T-helper 2 cell treated with Interferon-gamma antibody and Interleukin-4, amounts not matched to agents 5 μg/mL and 100 μg/mL, for 36 hours (primary cell): ENCODE measurements around the gene PARD3.

Experiments
- DNase-seq: peaks from one replicate; pipeline ENCODE4 v3.0.0; 2021; ENCODE audit warnings: low spot score
- H3K27ac Mint-ChIP-seq: one replicate; pipeline ENCODE4 v1.8.0; 2021; ENCODE audit warnings: mild to moderate bottlenecking, mixed read lengths
- H3K27me3 Mint-ChIP-seq: one replicate; pipeline ENCODE4 v1.8.0; 2021; ENCODE audit warnings: low read depth, mixed read lengths
- H3K36me3 Mint-ChIP-seq: one replicate; pipeline ENCODE4 v1.8.0; 2021; ENCODE audit warnings: low read depth, mixed read lengths
- H3K4me1 Mint-ChIP-seq: one replicate; pipeline ENCODE4 v1.8.0; 2021; ENCODE audit warnings: low read depth, mixed read lengths
- H3K4me3 Mint-ChIP-seq: one replicate; pipeline ENCODE4 v1.8.0; 2022; ENCODE audit warnings: mild to moderate bottlenecking, moderate library complexity, mixed read lengths
- H3K9me3 Mint-ChIP-seq: one replicate; pipeline ENCODE4 v1.8.0; 2021; ENCODE audit warnings: mixed read lengths

The PARD3 gene

DNA sequence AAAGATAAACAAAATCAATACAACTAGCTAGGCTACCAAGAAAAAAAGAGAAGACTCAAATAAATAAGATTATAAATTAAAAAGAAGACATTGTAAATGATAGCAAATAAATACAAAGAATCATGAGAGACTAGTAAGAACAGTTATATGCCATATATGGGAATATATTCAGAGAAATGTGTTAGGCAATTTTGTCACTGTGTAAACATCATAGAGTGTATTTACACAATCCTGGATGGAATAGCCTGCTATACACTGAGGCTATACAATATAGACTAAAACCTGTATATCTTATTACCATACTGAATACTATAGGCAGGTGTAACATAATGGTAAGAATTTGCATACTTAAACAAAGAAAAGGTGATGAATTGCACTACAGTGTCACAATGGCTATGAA lies 717.4 kb downstream of the PARD3 start:
- H3K27me3 Mint-ChIP-seq: no peaks in the 10 kb centered on the region
- no peaks in the 10 kb centered on the region for H3K4me1 Mint-ChIP-seq
- no peak overlapping the region for H3K4me3 Mint-ChIP-seq
- peaks cover 8% of the 10 kb centered on the region for H3K9me3 Mint-ChIP-seq
- H3K36me3 Mint-ChIP-seq: no peaks in the 10 kb centered on the region
- no peak for DNase-seq
- no peak overlapping the region for H3K27ac Mint-ChIP-seq

DNA sequence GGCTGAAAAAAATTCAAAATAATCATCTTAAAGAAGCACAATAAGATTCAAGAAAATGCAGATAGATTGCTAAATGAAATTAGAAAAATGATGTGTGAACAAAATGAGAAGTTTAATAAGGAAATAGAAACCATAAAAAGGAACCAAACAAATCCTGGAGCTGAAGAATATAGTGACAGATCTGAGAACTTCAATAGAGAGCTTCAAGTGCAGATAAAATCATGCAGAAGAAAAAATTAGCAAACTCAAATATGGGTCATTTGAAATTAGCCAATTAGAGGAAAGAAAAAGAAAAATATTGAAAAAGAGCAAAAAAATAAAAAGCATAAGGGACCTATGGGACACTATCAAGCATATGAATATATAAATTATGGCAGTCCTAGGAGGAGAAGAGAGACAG lies 720.1 kb downstream of the PARD3 start:
- no peak for DNase-seq
- Mint-ChIP-seq H3K4me3 (no peak overlapping the region), H3K27ac (no peak overlapping the region), H3K36me3 (no peaks in the 10 kb centered on the region), H3K9me3 (peaks cover 8% of the 10 kb centered on the region), H3K4me1 (no peaks in the 10 kb centered on the region), H3K27me3 (no peaks in the 10 kb centered on the region)

DNA sequence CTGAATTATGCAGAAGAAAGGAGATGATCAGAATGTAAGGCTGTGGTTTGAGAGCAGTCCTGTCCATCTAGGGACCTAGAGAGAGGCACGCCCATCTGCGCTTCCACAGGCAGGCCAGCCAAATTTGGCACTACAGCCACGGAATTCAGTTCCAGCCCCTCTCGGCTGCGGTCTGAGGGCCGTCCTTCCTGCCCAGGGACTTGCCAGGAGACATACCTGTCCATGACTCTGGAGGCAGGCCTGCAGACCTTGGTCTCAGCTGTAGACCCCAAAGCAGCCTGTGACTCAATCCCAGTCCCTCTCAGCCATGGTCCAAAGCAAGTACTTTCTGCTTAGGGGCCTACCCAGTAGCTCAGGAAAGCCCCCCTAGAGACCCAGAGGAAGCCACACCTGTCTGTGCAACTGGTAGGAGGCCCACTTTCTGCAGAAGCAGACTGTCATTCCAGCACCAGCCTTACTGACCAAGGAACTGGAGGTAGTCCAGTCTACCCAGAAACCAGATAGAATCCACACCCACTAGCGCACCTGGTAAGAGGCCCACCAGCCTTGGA lies 720.9 kb downstream of the PARD3 start:
- Mint-ChIP-seq H3K9me3 (peaks cover 8% of the 10 kb centered on the region), H3K4me1 (no peaks in the 10 kb centered on the region), H3K4me3 (no peak overlapping the region), H3K27me3 (no peaks in the 10 kb centered on the region), H3K36me3 (no peaks in the 10 kb centered on the region), H3K27ac (no peak overlapping the region)
- DNase-seq: no peak

DNA sequence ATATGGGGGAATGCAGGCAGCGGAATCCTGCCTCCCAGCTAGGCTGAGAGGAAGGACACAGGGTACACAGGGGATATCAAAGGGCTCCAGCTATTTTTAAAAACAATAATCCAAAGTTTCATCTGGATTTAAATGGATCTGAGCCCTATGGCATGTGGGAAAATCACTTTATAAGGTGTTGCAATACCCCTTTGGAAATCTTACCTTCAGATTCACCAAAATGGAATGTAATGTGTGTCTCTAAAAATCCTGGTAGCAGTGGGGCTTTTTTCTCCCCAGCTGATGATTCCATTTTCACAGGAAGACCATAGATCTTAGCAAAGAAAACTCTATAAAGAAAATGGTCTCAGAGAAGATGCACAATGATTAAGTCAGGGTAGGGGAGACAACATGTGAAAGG lies 722.2 kb downstream of the PARD3 start:
- DNase-seq: no peak
- peaks cover 8% of the 10 kb centered on the region for H3K9me3 Mint-ChIP-seq
- no peak overlapping the region for H3K4me3 Mint-ChIP-seq
- no peaks in the 10 kb centered on the region for H3K4me1 Mint-ChIP-seq
- no peak overlapping the region for H3K27ac Mint-ChIP-seq
- no peaks in the 10 kb centered on the region for H3K36me3 Mint-ChIP-seq
- H3K27me3 Mint-ChIP-seq: no peaks in the 10 kb centered on the region

DNA sequence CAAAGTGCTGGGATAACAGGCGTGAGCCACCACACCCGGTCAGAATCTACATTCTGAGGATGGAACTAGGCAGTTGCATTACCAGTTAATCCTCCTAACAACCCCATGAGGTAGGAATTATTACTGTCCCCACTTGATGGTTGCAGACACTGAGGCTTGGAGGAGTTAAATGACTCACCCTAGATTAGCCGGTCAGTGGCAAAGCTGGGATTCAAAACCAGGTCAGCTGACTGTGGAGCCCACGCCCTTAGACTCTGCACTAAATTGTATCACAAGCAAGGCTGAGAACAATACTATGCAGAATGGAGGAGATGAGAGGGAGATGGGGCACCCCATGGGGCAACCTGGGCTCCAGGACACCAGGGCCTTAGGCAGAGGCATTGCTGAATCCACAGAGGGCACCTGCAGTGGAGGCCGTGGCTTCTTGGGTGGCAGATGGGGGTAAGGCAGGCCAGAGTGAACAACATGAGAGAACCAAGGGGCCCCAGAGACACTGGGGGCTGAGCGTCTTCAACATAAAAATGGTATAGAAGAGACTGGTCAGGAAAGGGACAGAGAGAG lies 723.4 kb downstream of the PARD3 start:
- DNase-seq: no peak
- H3K4me3 Mint-ChIP-seq: no peak overlapping the region
- H3K27me3 Mint-ChIP-seq: no peaks in the 10 kb centered on the region
- no peak overlapping the region for H3K27ac Mint-ChIP-seq
- H3K9me3 Mint-ChIP-seq: peaks cover 8% of the 10 kb centered on the region
- H3K4me1 Mint-ChIP-seq: no peaks in the 10 kb centered on the region
- H3K36me3 Mint-ChIP-seq: no peaks in the 10 kb centered on the region

DNA sequence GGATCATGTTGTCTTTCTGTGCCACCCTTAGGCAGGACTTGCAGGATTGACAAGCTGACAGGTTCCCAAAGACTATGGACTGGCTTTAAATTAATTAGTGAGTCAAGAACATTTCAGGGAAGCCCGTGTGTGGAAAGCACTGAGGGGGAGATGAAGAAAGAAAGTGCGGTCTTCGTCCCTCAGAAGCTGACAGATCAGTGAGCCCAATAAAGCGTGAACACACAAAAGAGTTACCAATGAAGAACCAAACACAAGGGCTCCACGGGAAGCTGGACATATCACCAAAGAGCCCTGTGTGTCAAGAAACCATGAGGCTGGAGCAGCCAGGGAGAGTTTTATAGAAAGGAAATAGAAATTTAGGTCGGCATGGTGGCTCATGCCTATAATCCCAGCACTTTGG lies 725.8 kb downstream of the PARD3 start:
- no peaks in the 10 kb centered on the region for H3K27me3 Mint-ChIP-seq
- no peak overlapping the region for H3K4me3 Mint-ChIP-seq
- H3K27ac Mint-ChIP-seq: no peak overlapping the region
- no peak for DNase-seq
- no peaks in the 10 kb centered on the region for H3K36me3 Mint-ChIP-seq
- no peaks in the 10 kb centered on the region for H3K4me1 Mint-ChIP-seq
- no peaks in the 10 kb centered on the region for H3K9me3 Mint-ChIP-seq

GRCh38 chr10:34088208-34088794 lies 726.8 kb downstream of the PARD3 start:
- H3K27ac Mint-ChIP-seq: no peak overlapping the region
- no peaks in the 10 kb centered on the region for H3K4me1 Mint-ChIP-seq
- no peaks in the 10 kb centered on the region for H3K36me3 Mint-ChIP-seq
- no peak overlapping the region for H3K4me3 Mint-ChIP-seq
- DNase-seq: no peak
- peaks cover 4% of the 10 kb centered on the region for H3K9me3 Mint-ChIP-seq
- no peaks in the 10 kb centered on the region for H3K27me3 Mint-ChIP-seq

DNA sequence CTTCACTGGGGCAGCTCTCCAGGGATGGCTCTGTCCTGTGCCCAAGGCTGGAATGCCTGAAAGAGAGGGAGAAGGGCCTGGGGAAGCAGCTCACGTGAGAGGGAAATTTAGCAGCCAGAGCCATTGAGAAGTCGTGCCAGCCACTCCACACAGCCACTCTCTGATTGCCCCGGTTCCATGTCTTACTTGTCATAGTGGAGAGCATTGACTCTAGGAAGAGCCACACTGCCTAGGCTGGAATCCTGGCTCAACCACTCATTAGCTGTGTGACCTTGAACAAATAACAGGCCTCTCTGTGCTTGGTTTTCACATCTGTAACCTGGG lies 728.0 kb downstream of the PARD3 start:
- Mint-ChIP-seq H3K4me3 (no peak overlapping the region), H3K4me1 (no peaks in the 10 kb centered on the region)

GRCh38 chr10:34083567-34083966 lies 731.5 kb downstream of the PARD3 start:
- no peak overlapping the region for H3K4me3 Mint-ChIP-seq
- no peak overlapping the region for H3K27ac Mint-ChIP-seq
- no peaks in the 10 kb centered on the region for H3K27me3 Mint-ChIP-seq
- peaks cover 4% of the 10 kb centered on the region for H3K9me3 Mint-ChIP-seq
- no peak for DNase-seq
- no peaks in the 10 kb centered on the region for H3K4me1 Mint-ChIP-seq
- no peaks in the 10 kb centered on the region for H3K36me3 Mint-ChIP-seq

More for the DNA sequence above, 728.0 kb downstream of the PARD3 start:
- no peak for DNase-seq
- Mint-ChIP-seq H3K27me3 (no peaks in the 10 kb centered on the region), H3K36me3 (no peaks in the 10 kb centered on the region), H3K27ac (no peak overlapping the region), H3K9me3 (peaks cover 4% of the 10 kb centered on the region)

GRCh38 chr10:34081948-34082347 lies 733.1 kb downstream of the PARD3 start:
- DNase-seq: no peak
- H3K9me3 Mint-ChIP-seq: peaks cover 4% of the 10 kb centered on the region
- no peaks in the 10 kb centered on the region for H3K4me1 Mint-ChIP-seq
- H3K27me3 Mint-ChIP-seq: no peaks in the 10 kb centered on the region
- H3K36me3 Mint-ChIP-seq: no peaks in the 10 kb centered on the region
- H3K27ac Mint-ChIP-seq: no peak overlapping the region
- H3K4me3 Mint-ChIP-seq: no peak overlapping the region

DNA sequence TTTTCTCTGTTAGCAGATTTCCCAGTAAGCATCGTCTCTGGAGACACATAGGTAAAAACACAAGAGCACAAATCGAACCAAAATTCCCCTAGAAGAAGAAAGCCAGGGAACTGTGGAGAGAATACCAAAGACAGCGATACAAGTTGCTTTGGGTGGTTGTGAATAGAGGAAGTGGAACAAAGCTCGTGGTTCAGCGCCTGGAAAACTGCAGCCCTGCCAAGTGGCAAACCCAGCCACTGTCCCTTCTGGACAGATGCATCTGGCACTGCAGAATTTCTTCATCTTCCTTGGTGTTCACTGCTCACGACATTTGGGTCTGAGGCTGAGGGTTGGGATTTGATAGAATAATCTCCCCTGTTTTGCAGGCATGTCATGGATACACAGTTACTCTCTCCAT lies 733.8 kb downstream of the PARD3 start:
- Mint-ChIP-seq H3K36me3 (no peaks in the 10 kb centered on the region), H3K4me1 (no peaks in the 10 kb centered on the region), H3K27ac (no peak overlapping the region), H3K4me3 (no peak overlapping the region), H3K27me3 (no peaks in the 10 kb centered on the region), H3K9me3 (peaks cover 4% of the 10 kb centered on the region)
- no peak for DNase-seq

GRCh38 chr10:34080485-34081346 lies 734.4 kb downstream of the PARD3 start:
- H3K27me3 Mint-ChIP-seq: no peaks in the 10 kb centered on the region
- H3K36me3 Mint-ChIP-seq: no peaks in the 10 kb centered on the region
- no peak overlapping the region for H3K27ac Mint-ChIP-seq
- H3K4me1 Mint-ChIP-seq: no peaks in the 10 kb centered on the region
- no peak for DNase-seq
- H3K4me3 Mint-ChIP-seq: no peak overlapping the region
- H3K9me3 Mint-ChIP-seq: peaks cover 4% of the 10 kb centered on the region

DNA sequence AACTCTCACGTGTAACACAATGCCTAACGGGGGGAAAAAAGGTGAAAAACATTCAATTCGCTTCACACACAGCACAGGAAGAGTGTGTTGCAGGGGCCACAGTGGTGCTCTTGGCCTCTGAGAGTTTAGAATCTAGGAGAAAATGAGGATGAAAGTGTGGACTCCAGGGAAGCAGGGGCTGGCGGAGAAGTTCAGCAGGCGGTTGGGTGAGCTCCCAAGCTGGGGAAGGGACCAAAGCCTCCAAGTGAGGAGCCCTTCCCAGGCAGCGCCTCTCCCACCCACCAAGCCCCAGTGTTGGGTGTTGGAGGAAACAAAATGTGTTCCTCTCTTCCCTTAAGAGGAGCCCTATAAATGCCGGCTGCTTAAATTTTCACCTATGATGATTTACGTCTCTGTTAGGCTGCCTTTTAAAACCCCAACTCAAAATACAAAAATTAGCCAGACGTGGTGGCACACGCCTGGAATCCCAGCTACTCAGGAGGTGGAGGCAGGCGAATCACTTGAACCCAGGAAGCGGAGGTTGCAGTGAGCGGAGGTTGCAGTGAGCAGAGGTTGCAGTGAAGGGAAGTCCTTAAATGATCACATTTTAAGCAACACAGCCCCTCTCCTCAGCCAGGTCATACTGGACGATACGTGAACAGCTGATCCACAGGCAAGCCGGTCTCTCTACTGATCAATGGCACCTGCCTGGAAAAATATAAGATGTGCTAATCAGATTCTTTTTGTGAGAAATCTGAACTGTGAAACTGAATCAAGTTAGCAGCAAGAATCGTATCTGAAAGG lies 735.2 kb downstream of the PARD3 start:
- Mint-ChIP-seq H3K4me1 (no peaks in the 10 kb centered on the region), H3K36me3 (no peaks in the 10 kb centered on the region), H3K9me3 (peaks cover 4% of the 10 kb centered on the region), H3K4me3 (no peak overlapping the region), H3K27me3 (no peaks in the 10 kb centered on the region), H3K27ac (no peak overlapping the region)
- DNase-seq: no peak
